ENCODE data around the gene RAB27A. TPM values are rescaled to one million over a fixed set of nuclear protein-coding genes. Genes with fewer than 3 reads are reported as not detected.
"Not testable (repeated sequence)": the region's sequence is repeated elsewhere in the genome, so short reads cannot be mapped to it uniquely, and the experiment has no call there.

RAB27A gene
- total and polyA plus RNA-seq, 7 donors, result 13.0 to 194 (median 27.7) TPM

DNA sequence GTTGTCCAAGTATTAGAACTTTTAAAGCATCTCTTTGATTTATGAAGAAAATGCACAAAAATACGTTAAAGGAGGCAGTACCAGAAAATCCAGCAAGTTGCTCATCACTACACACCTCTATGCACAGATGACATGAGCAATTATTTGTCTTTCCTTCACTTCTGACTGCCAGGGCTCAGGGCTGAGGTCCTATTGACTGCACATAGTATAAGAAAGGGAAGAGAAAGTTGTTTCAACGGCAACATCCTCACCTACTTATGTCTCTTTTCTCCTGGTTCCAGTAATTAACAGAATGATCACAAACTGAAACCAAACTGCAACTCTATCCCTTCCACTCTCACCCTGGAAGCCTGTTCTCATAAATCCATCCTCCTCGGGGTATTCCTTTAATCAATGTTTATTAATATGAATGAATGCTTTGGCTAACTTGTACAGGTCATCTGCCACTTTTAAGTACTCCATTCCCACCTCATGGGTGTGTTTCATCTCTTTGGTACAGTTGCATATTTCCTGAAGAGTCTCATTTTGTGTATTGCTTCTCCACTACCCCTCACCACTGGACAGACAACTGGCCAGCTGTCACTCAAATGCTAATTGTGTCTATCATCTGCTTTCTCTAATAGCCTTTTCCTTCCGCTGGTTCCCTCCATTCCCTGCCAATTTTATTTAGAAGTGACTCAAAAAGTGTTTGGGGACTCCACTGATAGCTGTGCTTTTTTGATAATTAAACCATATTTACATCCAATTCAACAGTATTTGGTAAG is 34.5 kb downstream of the RAB27A start:
- intact Hi-C loops (cut with DNase I), result no loop called here
- Histone ChIP-seq H3K4me1 (peaks cover 0 to 8% (median 0%) of the 10 kb centered on the region in 4 donors), H3K27me3 (no peaks in the 10 kb centered on the region), H3K27ac (no peak overlapping the region), H3K4me3 (no peak overlapping the region), H3K36me3 (no peaks in the 10 kb centered on the region), H3K9me3 (no peaks in the 10 kb centered on the region)
- no peak for DNase-seq
- WGBS, 2 donors, result 72 to 79% methylated on average over 4 of the region's 4 CpGs
- no peak for TF ChIP-seq EP300 (IDR thresholded peaks at IDR 0.05)
- TF ChIP-seq POLR2AphosphoS5 (IDR thresholded peaks at IDR 0.05), result no peak
- TF ChIP-seq POLR2A (IDR thresholded peaks at IDR 0.05), result no peak
- TF ChIP-seq, protein P1, sequence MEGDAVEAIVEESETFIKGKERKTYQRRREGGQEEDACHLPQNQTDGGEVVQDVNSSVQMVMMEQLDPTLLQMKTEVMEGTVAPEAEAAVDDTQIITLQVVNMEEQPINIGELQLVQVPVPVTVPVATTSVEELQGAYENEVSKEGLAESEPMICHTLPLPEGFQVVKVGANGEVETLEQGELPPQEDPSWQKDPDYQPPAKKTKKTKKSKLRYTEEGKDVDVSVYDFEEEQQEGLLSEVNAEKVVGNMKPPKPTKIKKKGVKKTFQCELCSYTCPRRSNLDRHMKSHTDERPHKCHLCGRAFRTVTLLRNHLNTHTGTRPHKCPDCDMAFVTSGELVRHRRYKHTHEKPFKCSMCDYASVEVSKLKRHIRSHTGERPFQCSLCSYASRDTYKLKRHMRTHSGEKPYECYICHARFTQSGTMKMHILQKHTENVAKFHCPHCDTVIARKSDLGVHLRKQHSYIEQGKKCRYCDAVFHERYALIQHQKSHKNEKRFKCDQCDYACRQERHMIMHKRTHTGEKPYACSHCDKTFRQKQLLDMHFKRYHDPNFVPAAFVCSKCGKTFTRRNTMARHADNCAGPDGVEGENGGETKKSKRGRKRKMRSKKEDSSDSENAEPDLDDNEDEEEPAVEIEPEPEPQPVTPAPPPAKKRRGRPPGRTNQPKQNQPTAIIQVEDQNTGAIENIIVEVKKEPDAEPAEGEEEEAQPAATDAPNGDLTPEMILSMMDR (IDR thresholded peaks at IDR 0.05), result no peak

DNA sequence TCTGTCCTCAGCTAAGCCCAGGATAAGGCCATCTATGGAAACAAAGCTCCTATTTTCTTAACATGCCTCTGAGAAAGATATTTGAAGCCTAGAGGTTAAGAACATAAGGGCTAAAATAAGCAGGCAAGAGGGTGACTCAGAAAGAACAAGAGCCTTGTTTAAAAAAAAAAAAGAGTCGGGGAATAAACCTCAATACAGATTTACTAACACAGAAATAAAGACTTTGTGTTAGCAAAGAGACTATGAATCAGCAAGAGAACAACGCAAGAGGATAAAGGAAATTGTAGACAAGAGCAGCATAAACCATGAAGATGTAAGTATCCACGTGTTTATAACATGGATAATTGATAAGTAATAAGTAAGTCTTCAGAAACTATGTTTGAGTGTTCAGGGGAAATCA is 36.0 kb downstream of the RAB27A start:
- H3K4me1 ChIP-seq, result peaks cover 0 to 8% (median 0%) of the 10 kb centered on the region in 4 donors
- H3K27ac ChIP-seq, result peak overlapping the region in 1 of 4 donors; percentile 26

DNA sequence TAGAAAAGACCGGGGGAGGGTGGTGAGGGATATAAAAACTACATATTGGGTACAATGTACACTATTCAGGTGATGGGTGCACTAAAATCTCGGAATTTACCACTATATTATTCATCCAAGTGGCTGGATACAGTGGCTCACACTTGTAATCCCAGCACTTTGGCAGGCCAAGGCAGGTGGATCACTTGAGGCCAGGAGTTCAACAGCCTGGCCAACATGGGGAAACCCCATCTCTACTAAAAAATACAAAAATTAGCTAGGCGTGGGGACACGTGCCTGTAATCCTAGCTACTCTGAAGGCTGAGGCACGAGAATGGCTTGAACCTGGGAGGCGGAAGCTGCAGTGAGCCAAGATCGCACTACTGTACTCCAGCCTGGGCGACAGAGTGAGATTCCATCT is 37.4 kb downstream of the RAB27A start:
- H3K4me3 ChIP-seq; H3K36me3 ChIP-seq; H3K4me1 ChIP-seq; H3K9me3 ChIP-seq; intact Hi-C loops (cut with DNase I); H3K27me3 ChIP-seq; DNase-seq; H3K27ac ChIP-seq: not testable (repeated sequence)
- WGBS, 2 donors, result 94 to 95% methylated on average over 8 of the region's 8 CpGs

More for the DNA sequence above, 36.0 kb downstream of the RAB27A start:
- Histone ChIP-seq H3K36me3 (peaks cover 0 to 10% (median 3%) of the 10 kb centered on the region in 4 donors), H3K27me3 (no peaks in the 10 kb centered on the region), H3K4me3 (no peak overlapping the region), H3K9me3 (no peaks in the 10 kb centered on the region)
- 60 to 66% methylated on average over 3 of the region's 3 CpGs for WGBS, 2 donors
- no peak for DNase-seq
- intact Hi-C loops (cut with DNase I), result no loop called here
- TF ChIP-seq POLR2A (IDR thresholded peaks at IDR 0.05), result no peak
- TF ChIP-seq EP300 (IDR thresholded peaks at IDR 0.05), result no peak
- TF ChIP-seq POLR2AphosphoS5 (IDR thresholded peaks at IDR 0.05), result no peak
- TF ChIP-seq, protein P1 (IDR thresholded peaks at IDR 0.05), result no peak

DNA sequence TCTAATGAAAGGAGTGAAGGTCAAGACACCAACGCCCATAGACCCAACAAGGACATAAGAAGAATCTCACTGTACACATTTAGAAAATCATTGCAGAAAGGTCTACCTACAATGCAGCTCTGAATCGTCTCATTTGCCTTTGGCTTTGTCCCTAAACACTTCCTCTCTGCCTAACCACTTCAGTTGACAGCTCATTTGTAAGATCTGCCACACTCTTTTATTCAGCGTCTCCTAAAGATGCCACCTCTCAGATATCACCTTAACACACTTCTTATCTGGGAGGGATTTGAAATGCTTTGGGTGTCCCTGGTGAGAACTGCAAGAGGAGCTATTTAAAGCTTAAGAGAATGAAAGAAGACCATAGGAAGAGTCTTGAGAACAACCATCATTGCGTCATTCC is 38.7 kb downstream of the RAB27A start:
- Histone ChIP-seq H3K9me3 (no peaks in the 10 kb centered on the region), H3K4me1 (peaks cover 0 to 8% (median 0%) of the 10 kb centered on the region in 4 donors), H3K27ac (peak overlapping the region in 3 of 4 donors; percentile 16 to 53 (median 30)), H3K4me3 (no peak overlapping the region), H3K27me3 (no peaks in the 10 kb centered on the region), H3K36me3 (peaks cover 0 to 10% (median 3%) of the 10 kb centered on the region in 4 donors)
- WGBS, 2 donors, result 49 to 54% methylated on average over 4 of the region's 4 CpGs
- TF ChIP-seq POLR2A (IDR thresholded peaks at IDR 0.05) (no peak), POLR2AphosphoS5 (IDR thresholded peaks at IDR 0.05) (no peak), EP300 (IDR thresholded peaks at IDR 0.05) (no peak)
- TF ChIP-seq, protein P1 (IDR thresholded peaks at IDR 0.05), result no peak
- no peak for DNase-seq
- intact Hi-C loops (cut with DNase I), result no loop called here

DNA sequence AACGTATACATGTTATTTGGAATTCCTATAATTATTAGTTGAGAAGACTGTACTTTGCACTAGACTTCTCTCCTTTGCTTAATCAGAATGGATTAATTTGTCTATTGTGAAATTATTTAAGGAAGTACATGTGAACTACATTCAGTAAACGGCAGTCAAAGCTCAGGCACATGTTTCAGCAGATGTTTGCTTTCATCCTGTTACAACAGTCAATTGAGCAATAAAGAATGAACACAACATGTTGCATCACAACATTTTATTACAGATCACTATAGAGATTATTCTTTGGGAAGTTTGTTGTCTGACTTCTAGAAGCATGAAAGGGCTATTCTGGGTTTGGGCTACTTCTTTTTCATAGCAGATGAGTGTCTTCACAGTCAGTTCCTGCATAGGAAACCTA is 39.2 kb downstream of the RAB27A start:
- peaks cover 0 to 10% (median 3%) of the 10 kb centered on the region in 4 donors for H3K36me3 ChIP-seq
- no peaks in the 10 kb centered on the region for H3K9me3 ChIP-seq
- no peak for DNase-seq
- H3K4me1 ChIP-seq, result peaks cover 0 to 8% (median 0%) of the 10 kb centered on the region in 4 donors
- H3K4me3 ChIP-seq, result no peak overlapping the region
- TF ChIP-seq, protein P1 (IDR thresholded peaks at IDR 0.05), result no peak
- TF ChIP-seq POLR2AphosphoS5 (IDR thresholded peaks at IDR 0.05), result peak; percentile 55 to 81 (median 66)
- TF ChIP-seq EP300 (IDR thresholded peaks at IDR 0.05), result peak in 1 of 4 donors; percentile 33
- 9 to 45% methylated on average over 2 of the region's 2 CpGs for WGBS, 2 donors
- H3K27ac ChIP-seq, result peak overlapping the region in 3 of 4 donors; percentile 16 to 53 (median 30)
- intact Hi-C loops (cut with DNase I), result no loop called here
- H3K27me3 ChIP-seq, result no peaks in the 10 kb centered on the region

DNA sequence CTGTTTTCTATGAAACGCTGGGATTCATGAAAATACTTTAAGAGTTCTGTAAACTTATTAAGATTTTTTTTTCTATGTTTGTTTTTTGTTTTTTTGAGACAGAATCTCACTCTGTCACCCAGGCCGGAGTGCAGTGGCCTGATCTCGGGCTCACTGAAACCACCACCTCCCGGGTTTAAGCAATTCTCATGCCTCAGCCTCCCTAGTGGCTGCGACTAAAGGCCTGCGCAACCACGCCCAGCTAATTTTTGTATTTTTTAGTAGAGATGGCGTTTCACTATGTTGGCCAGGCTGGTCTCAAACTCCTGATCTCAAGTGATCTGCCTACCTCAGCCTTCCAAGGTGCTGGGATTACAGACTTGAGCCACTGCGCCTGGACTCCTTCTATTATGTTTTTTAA is 39.7 kb downstream of the RAB27A start:
- H3K9me3 ChIP-seq; H3K27me3 ChIP-seq; H3K4me1 ChIP-seq; intact Hi-C loops (cut with DNase I); DNase-seq; H3K4me3 ChIP-seq; H3K36me3 ChIP-seq: not testable (repeated sequence)
- peak overlapping the region in 1 of 4 donors; percentile 24 for H3K27ac ChIP-seq
- WGBS, 2 donors, result 85 to 88% methylated on average over 9 of the region's 9 CpGs
